GM21528 (cell line): ENCODE results near the gene STAM.

Source experiments
- ATAC-seq: cut with Tn5 transposase; IDR thresholded peaks from one replicate; pipeline ENCODE4 v1.9.1; 2021; ENCODE audit warnings: mild to moderate bottlenecking, moderate library complexity; ENCODE audit not compliant: unreplicated experiment, low FRiP score

Gene STAM

GRCh38 chr10:17756557-17757217, 112.7 kb downstream of the STAM start:
- ATAC-seq: peak; percentile 91

- no peak for ATAC-seq
These were observed 114.2 kb downstream of the STAM start for GRCh38 chr10:17758200-17758599.

- ATAC-seq: no peak
These were observed 114.9 kb downstream of the STAM start for GRCh38 chr10:17758896-17759295.

GRCh38 chr10:17764142-17764541, 120.2 kb downstream of the STAM start:
- ATAC-seq: no peak

GRCh38 chr10:17765602-17766001, 121.7 kb downstream of the STAM start:
- ATAC-seq: no peak
